GM23338 (cell line): ENCODE data around the gene BCAP31. TPM values are rescaled to one million over a fixed set of nuclear protein-coding genes. Genes with fewer than 3 reads are reported as not detected.

Source experiments
- ATAC-seq: fragments of 200-7000 bp; cut with Tn5 transposase; 3 replicates; pipeline ENCODE4 v1.9.1; 2020
- DNase-seq: peaks from one replicate; pipeline ENCODE4 v3.0.0-alpha.2; 2015; ENCODE audit warnings: low spot score
- H2AFZ ChIP-seq: fragments of 200-600 bp; sonication (generic); 2 replicates; pipeline ENCODE4 v1.8.0; 2016; ENCODE audit warnings: antibody characterized with exemption, mild to moderate bottlenecking, moderate library complexity
- H3F3A ChIP-seq: fragments of 200-600 bp; sonication (generic); replicated peaks from 2 replicates; pipeline ENCODE4 v1.8.0; 2017; ENCODE audit warnings: antibody characterized with exemption, mixed run types, low read depth
- H3K27ac ChIP-seq: fragments of 200-600 bp; sonication (generic); 2 replicates; pipeline ENCODE4 v1.6.1; 2016; ENCODE audit warnings: low read depth
- H3K27me3 ChIP-seq: fragments of 200-600 bp; sonication (generic); 2 replicates; pipeline ENCODE4 v1.8.0; 2016; ENCODE audit warnings: mild to moderate bottlenecking, mixed run types, moderate library complexity; ENCODE audit not compliant: insufficient read depth
- H3K36me3 ChIP-seq: fragments of 200-600 bp; sonication (generic); 2 replicates; pipeline ENCODE4 v1.8.0; 2016; ENCODE audit warnings: mild to moderate bottlenecking; ENCODE audit not compliant: insufficient read depth
- H3K4me1 ChIP-seq: fragments of 200-600 bp; sonication (generic); 2 replicates; pipeline ENCODE4 v1.8.0; 2016; ENCODE audit warnings: mild to moderate bottlenecking, moderate library complexity; ENCODE audit not compliant: insufficient read depth
- H3K4me2 ChIP-seq: fragments of 200-600 bp; sonication (generic); 2 replicates; pipeline ENCODE4 v1.7.1; 2017; ENCODE audit warnings: mixed run types
- H3K4me3 ChIP-seq: fragments of 200-600 bp; sonication (generic); 2 replicates; pipeline ENCODE4 v1.6.1; 2016; ENCODE audit warnings: mixed run types
- H3K79me2 ChIP-seq: fragments of 200-600 bp; sonication (generic); replicated peaks from 2 replicates; pipeline ENCODE4 v1.8.0; 2017; ENCODE audit warnings: mild to moderate bottlenecking; ENCODE audit not compliant: insufficient read depth
- H3K9me2 ChIP-seq: fragments of 200-600 bp; sonication (generic); 2 replicates; pipeline ENCODE4 v1.8.0; 2017; ENCODE audit not compliant: insufficient read depth
- H4K20me1 ChIP-seq: fragments of 200-600 bp; sonication (generic); replicated peaks from 2 replicates; pipeline ENCODE4 v1.8.0; 2017; ENCODE audit warnings: mild to moderate bottlenecking; ENCODE audit not compliant: insufficient read depth
- H3K27ac Mint-ChIP-seq: 2 replicates; pipeline ENCODE4 v1.8.0; 2020; ENCODE audit warnings: inconsistent platforms, mild to moderate bottlenecking, moderate library complexity, mixed read lengths
- H3K27me3 Mint-ChIP-seq: 3 replicates; pipeline ENCODE4 v1.8.0; 2022; ENCODE audit warnings: low read depth, mild to moderate bottlenecking, moderate library complexity, mixed read lengths, inconsistent platforms; ENCODE audit not compliant: insufficient read depth, poor library complexity
- H3K36me3 Mint-ChIP-seq: 3 replicates; pipeline ENCODE4 v1.8.0; 2021; ENCODE audit warnings: low read depth, mild to moderate bottlenecking, inconsistent platforms, moderate library complexity, mixed read lengths
- H3K4me1 Mint-ChIP-seq: 3 replicates; pipeline ENCODE4 v1.8.0; 2020; ENCODE audit warnings: mild to moderate bottlenecking, inconsistent platforms, mixed read lengths
- H3K4me3 Mint-ChIP-seq: 3 replicates; pipeline ENCODE4 v1.8.0; 2021; ENCODE audit warnings: moderate library complexity, mild to moderate bottlenecking, inconsistent platforms, mixed read lengths
- H3K9me3 Mint-ChIP-seq: 3 replicates; pipeline ENCODE4 v1.8.0; 2020; ENCODE audit warnings: moderate library complexity, mild to moderate bottlenecking, inconsistent platforms, mixed read lengths
- CREB1 ChIP-seq: fragments of 250-450 bp; sonication (Bioruptor Pico); IDR thresholded peaks from 2 replicates; pipeline ENCODE4 v1.5.0; 2020; ENCODE audit warnings: low read depth, mild to moderate bottlenecking, moderate library complexity
- CTCF ChIP-seq, 2 experiments: fragments of 200-600 bp in 1 of 2; sonication (generic) in 1 of 2; conservative IDR thresholded peaks; 2 replicates each; pipeline versions ENCODE4 v1.5.1 to v1.6.1; 2016 to 2017; ENCODE audit warnings: antibody characterized with exemption in 2 of 2, low read depth in 2 of 2, mild to moderate bottlenecking in 2 of 2, moderate library complexity in 1 of 2
- EZH2 ChIP-seq: fragments of 200-600 bp; sonication (generic); IDR thresholded peaks from one replicate; pipeline ENCODE4 v1.8.0; 2017; ENCODE audit warnings: antibody characterized with exemption, mild to moderate bottlenecking, low read depth; ENCODE audit not compliant: unreplicated experiment
- EZH2phosphoT487 ChIP-seq: fragments of 200-600 bp; sonication (generic); IDR thresholded peaks from one replicate; pipeline ENCODE4 v1.8.1; 2018; ENCODE audit warnings: antibody characterized with exemption; ENCODE audit not compliant: unreplicated experiment
- POLR2AphosphoS5 ChIP-seq: IDR thresholded peaks from 2 replicates; pipeline ENCODE4 v1.6.1; 2016; ENCODE audit warnings: antibody characterized with exemption, low read depth
- STAT1 ChIP-seq: IDR thresholded peaks from one replicate; pipeline ENCODE4 v1.6.1; 2016; ENCODE audit warnings: antibody characterized with exemption; ENCODE audit not compliant: unreplicated experiment
- ZNF331 ChIP-seq: fragments of 250-450 bp; sonication (Bioruptor Pico); IDR thresholded peaks from 2 replicates; pipeline ENCODE4 v1.5.0; 2020; ENCODE audit warnings: low read depth, mild to moderate bottlenecking, moderate library complexity
- ZNF462 ChIP-seq: fragments of 250-450 bp; sonication (Bioruptor Pico); IDR thresholded peaks from 2 replicates; pipeline ENCODE4 v1.5.0; 2020; ENCODE audit warnings: mild to moderate bottlenecking, moderate library complexity
- polyA plus RNA-seq: library from polyadenylated mRNA; unstranded; fragments of >200 nt; fragmentation: Nextera tagmentation; extraction: Ambion mirVana; gene quantifications from 2 replicates; pipeline ENCODE4 v1.2.1, GENCODE V29; 2016
- total RNA-seq: library from RNA; depleted of rRNA; stranded (reverse); fragments of >200 nt; shearing (Covaris generic); gene quantifications from 2 replicates; pipeline ENCODE4 v1.2.3, GENCODE V29; 2014

The BCAP31 gene
- total and polyA plus RNA-seq, 2 experiments from 2014 or later, result 85.0 to 145 TPM

- Histone ChIP-seq H3K9me2 (no peaks in the 10 kb centered on the region), H2AFZ (no peak overlapping the region), H3K4me1 (peaks cover 15% of the 10 kb centered on the region; the same call in 1 of the 2 replicates), H3K4me2 (no peak overlapping the region), H3K27me3 (no peaks in the 10 kb centered on the region), H3K36me3 (no peaks in the 10 kb centered on the region), H3K4me3 (no peak overlapping the region), H3K79me2 (peaks cover 27% of the 10 kb centered on the region), H3K27ac (no peak overlapping the region), H4K20me1 (0 out of 2 replicates have a peak, but pooled peaks cover 10% of the 10 kb centered on the region), H3F3A (no peaks in the 10 kb centered on the region)
- H3K27me3 Mint-ChIP-seq, result no peaks in the 10 kb centered on the region
- H3K27ac Mint-ChIP-seq, result no peak overlapping the region
- H3K36me3 Mint-ChIP-seq, result peaks cover 11% of the 10 kb centered on the region; the same call in 2 of the 3 replicates
- TF ChIP-seq STAT1 (no peak), CTCF (conservative IDR thresholded peaks at IDR 0.05; ENCODE audit: low read depth in 2 of 2) (no peak), POLR2AphosphoS5 (no peak), EZH2phosphoT487 (no peak), EZH2 (no peak), ZNF462 (CRISPR knock-in tag) (no peak), CREB1 (no peak), ZNF331 (no peak)
- H3K4me3 Mint-ChIP-seq, result no peak overlapping the region
- peaks cover 19% of the 10 kb centered on the region for H3K4me1 Mint-ChIP-seq
- DNase-seq, result no peak
- no peaks in the 10 kb centered on the region for H3K9me3 Mint-ChIP-seq
- no peak for ATAC-seq
Measured at GRCh38 chrX:153725832-153726285, 1.7 kb upstream of the BCAP31 start.
